Vagina (tissue), 2 donors: ENCODE measurements around the gene ASPG. TPM values are rescaled to one million over a fixed set of nuclear protein-coding genes. Genes with fewer than 3 reads are reported as not detected.

Experiments
- DNase-seq, 2 donors: peaks; one replicate each; pipeline ENCODE4 v3.0.0-alpha.2; 2017; ENCODE audit errors: extremely low spot score in 2 of 2
- H3K27ac ChIP-seq: fragments of 200-600 bp; sonication (generic); one replicate; pipeline ENCODE4 v1.5.1; 2019
- H3K27me3 ChIP-seq: fragments of 200-600 bp; sonication (generic); one replicate; pipeline ENCODE4 v1.5.1; 2019
- H3K36me3 ChIP-seq, 2 donors: fragments of 200-600 bp; sonication (generic); one replicate each; pipeline ENCODE4 v1.5.1; 2017 to 2019
- H3K4me1 ChIP-seq: fragments of 200-600 bp; sonication (generic); one replicate; pipeline ENCODE4 v1.5.1; 2019
- H3K4me3 ChIP-seq, 2 donors: fragments of 200-600 bp; sonication (generic); 1 replicate in 1 of 2; 2 replicates in 1 of 2; pipeline ENCODE4 v1.5.1; 2016 to 2019
- H3K9me3 ChIP-seq: fragments of 200-600 bp; sonication (generic); one replicate; pipeline ENCODE4 v1.5.1; 2019
- POLR2A ChIP-seq, 2 donors: fragments of 450-650 bp; IDR thresholded peaks; one replicate each; pipeline ENCODE4 v1.6.1; 2017; ENCODE audit warnings: antibody characterized with exemption in 2 of 2, mild to moderate bottlenecking in 2 of 2, moderate library complexity in 2 of 2
- POLR2AphosphoS5 ChIP-seq, 2 donors: sonication (generic); formaldehyde crosslinking; IDR thresholded peaks; one replicate each; pipeline ENCODE4 v1.9.0; 2017; ENCODE audit warnings: antibody characterized with exemption in 2 of 2, mild to moderate bottlenecking in 2 of 2, low read depth in 1 of 2; ENCODE audit not compliant: insufficient read depth in 1 of 2
- intact Hi-C: fragments of 100-400 bp; cut with DNase I; formaldehyde crosslinking; loops from one replicate; pipeline ENCODE4 v1.15.1; 2023
- total RNA-seq: library from RNA; depleted of rRNA; stranded (reverse); fragments of >200 nt; gene quantifications from one replicate; pipeline ENCODE4 v1.2.3, GENCODE V29; 2016
- TF ChIP-seq, protein P1 (sequence below), 3 experiments: fragments of 450-650 bp in 2 of 3; fragments of 200-600 bp in 1 of 3; sonication (generic) in 1 of 3; IDR thresholded peaks; one replicate each; pipeline ENCODE4 v1.5.1; 2017 to 2019; ENCODE audit warnings: antibody characterized with exemption in 3 of 3, mild to moderate bottlenecking in 2 of 3, moderate library complexity in 2 of 3

ASPG gene
- total RNA-seq, 1 donor from 2014 or later = 3.7 TPM

- intact Hi-C loops = loop anchor here (10.0 kb wide), 1 partner anchor 433 kb away; no protein-coding TSS in a partner anchor
- Histone ChIP-seq H3K36me3 (no peaks in the 10 kb centered on the region), H3K27me3 (no peaks in the 10 kb centered on the region), H3K4me1 (peaks cover 20% of the 10 kb centered on the region), H3K4me3 (no peak overlapping the region), H3K9me3 (peaks cover 6% of the 10 kb centered on the region), H3K27ac (no peak overlapping the region)
- no peak for DNase-seq
- TF ChIP-seq POLR2A (IDR thresholded peaks at IDR 0.05) (no peak), POLR2AphosphoS5 (IDR thresholded peaks at IDR 0.05; ENCODE audit: insufficient read depth in 1 of 2, low read depth in 1 of 2) (no peak)
- TF ChIP-seq, protein P1, sequence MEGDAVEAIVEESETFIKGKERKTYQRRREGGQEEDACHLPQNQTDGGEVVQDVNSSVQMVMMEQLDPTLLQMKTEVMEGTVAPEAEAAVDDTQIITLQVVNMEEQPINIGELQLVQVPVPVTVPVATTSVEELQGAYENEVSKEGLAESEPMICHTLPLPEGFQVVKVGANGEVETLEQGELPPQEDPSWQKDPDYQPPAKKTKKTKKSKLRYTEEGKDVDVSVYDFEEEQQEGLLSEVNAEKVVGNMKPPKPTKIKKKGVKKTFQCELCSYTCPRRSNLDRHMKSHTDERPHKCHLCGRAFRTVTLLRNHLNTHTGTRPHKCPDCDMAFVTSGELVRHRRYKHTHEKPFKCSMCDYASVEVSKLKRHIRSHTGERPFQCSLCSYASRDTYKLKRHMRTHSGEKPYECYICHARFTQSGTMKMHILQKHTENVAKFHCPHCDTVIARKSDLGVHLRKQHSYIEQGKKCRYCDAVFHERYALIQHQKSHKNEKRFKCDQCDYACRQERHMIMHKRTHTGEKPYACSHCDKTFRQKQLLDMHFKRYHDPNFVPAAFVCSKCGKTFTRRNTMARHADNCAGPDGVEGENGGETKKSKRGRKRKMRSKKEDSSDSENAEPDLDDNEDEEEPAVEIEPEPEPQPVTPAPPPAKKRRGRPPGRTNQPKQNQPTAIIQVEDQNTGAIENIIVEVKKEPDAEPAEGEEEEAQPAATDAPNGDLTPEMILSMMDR (IDR thresholded peaks at IDR 0.05) = no peak
These were observed 46.6 kb downstream of the ASPG start for GRCh38 chr14:104131968-104132732.

- TF ChIP-seq POLR2AphosphoS5 (IDR thresholded peaks at IDR 0.05; ENCODE audit: insufficient read depth in 1 of 2, low read depth in 1 of 2) = no peak
- TF ChIP-seq, protein P1 (IDR thresholded peaks at IDR 0.05) = no peak
- no peak for TF ChIP-seq POLR2A (IDR thresholded peaks at IDR 0.05)
- no peak overlapping the region for H3K4me3 ChIP-seq
- intact Hi-C loops = loop anchor here (10.0 kb wide), 1 partner anchor 432 kb away; no protein-coding TSS in a partner anchor
- peaks cover 6% of the 10 kb centered on the region for H3K9me3 ChIP-seq
- no peaks in the 10 kb centered on the region for H3K27me3 ChIP-seq
- H3K27ac ChIP-seq = no peak overlapping the region
- no peak for DNase-seq
- no peaks in the 10 kb centered on the region for H3K36me3 ChIP-seq
- H3K4me1 ChIP-seq = peaks cover 29% of the 10 kb centered on the region
These were observed 47.5 kb downstream of the ASPG start for GRCh38 chr14:104132981-104133380.

GRCh38 chr14:104133496-104133895 lies 48.0 kb downstream of the ASPG start:
- Histone ChIP-seq H3K27ac (no peak overlapping the region), H3K4me1 (peaks cover 32% of the 10 kb centered on the region), H3K9me3 (peaks cover 6% of the 10 kb centered on the region), H3K4me3 (no peak overlapping the region), H3K36me3 (no peaks in the 10 kb centered on the region), H3K27me3 (no peaks in the 10 kb centered on the region)
- TF ChIP-seq POLR2AphosphoS5 (IDR thresholded peaks at IDR 0.05; ENCODE audit: insufficient read depth in 1 of 2, low read depth in 1 of 2) (no peak), POLR2A (IDR thresholded peaks at IDR 0.05) (no peak)
- TF ChIP-seq, protein P1 (IDR thresholded peaks at IDR 0.05) = no peak
- intact Hi-C loops = loop anchor here (10.0 kb wide), 1 partner anchor 431 kb away; no protein-coding TSS in a partner anchor
- no peak for DNase-seq

GRCh38 chr14:104134061-104134965 lies 48.8 kb downstream of the ASPG start:
- Histone ChIP-seq H3K4me1 (peaks cover 39% of the 10 kb centered on the region), H3K27ac (no peak overlapping the region), H3K9me3 (peaks cover 4% of the 10 kb centered on the region), H3K36me3 (no peaks in the 10 kb centered on the region), H3K27me3 (no peaks in the 10 kb centered on the region), H3K4me3 (no peak overlapping the region)
- DNase-seq = no peak
- intact Hi-C loops = loop anchor here (10.0 kb wide), 1 partner anchor 430 kb away; no protein-coding TSS in a partner anchor
- no peak for TF ChIP-seq POLR2AphosphoS5 (IDR thresholded peaks at IDR 0.05; ENCODE audit: insufficient read depth in 1 of 2, low read depth in 1 of 2)
- TF ChIP-seq POLR2A (IDR thresholded peaks at IDR 0.05) = no peak
- TF ChIP-seq, protein P1 (IDR thresholded peaks at IDR 0.05) = no peak
